GM21381 (cell line): ENCODE results near the gene LSM6.

Source experiments
- ATAC-seq: cut with Tn5 transposase; IDR thresholded peaks from one replicate; pipeline ENCODE4 v1.9.1; 2021; ENCODE audit warnings: mild to moderate bottlenecking, moderate library complexity; ENCODE audit not compliant: unreplicated experiment

LSM6 gene

GRCh38 chr4:146183209-146183608, 7.7 kb downstream of the LSM6 start:
- no peak for ATAC-seq

DNA sequence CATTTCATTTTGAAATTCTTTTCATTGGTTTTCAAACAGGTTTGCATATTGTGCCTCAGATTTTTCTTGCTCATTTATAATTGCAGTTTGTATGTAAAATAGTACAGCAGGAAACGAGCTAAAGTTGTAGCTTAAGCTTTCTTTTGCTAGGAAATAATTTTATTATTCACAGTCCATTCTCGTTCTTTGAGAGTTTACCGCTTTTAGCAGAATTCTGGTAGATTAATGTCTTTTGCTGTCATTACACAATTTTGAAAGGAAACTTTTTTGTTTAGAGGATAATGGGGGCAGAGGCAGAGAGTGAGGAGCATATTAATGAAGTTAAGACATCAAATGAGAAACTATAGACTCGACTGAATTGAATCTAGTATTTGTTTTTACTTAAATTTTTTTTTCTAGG, 10.5 kb downstream of the LSM6 start:
- no peak for ATAC-seq

GRCh38 chr4:146186596-146186995, 11.1 kb downstream of the LSM6 start:
- ATAC-seq, result no peak

DNA sequence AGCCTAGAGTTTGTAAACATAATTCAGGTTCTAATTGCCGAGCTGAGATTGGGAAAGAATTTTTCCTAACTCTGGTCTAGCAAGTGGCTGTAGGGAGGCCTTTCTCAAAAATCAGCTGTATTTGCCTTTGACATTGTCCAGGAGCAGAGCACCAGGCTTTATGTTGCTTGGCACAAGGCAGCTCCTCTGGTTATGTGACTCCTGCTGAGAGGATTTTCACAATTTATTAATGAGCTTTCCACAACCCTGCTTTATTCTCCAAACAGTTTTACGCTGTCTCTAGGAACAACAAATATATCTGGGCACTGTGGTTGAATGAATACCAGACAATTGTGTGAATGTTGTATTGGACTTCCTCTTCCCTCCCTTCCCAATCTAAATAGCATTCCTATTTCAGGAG, 14.9 kb downstream of the LSM6 start:
- no peak for ATAC-seq

DNA sequence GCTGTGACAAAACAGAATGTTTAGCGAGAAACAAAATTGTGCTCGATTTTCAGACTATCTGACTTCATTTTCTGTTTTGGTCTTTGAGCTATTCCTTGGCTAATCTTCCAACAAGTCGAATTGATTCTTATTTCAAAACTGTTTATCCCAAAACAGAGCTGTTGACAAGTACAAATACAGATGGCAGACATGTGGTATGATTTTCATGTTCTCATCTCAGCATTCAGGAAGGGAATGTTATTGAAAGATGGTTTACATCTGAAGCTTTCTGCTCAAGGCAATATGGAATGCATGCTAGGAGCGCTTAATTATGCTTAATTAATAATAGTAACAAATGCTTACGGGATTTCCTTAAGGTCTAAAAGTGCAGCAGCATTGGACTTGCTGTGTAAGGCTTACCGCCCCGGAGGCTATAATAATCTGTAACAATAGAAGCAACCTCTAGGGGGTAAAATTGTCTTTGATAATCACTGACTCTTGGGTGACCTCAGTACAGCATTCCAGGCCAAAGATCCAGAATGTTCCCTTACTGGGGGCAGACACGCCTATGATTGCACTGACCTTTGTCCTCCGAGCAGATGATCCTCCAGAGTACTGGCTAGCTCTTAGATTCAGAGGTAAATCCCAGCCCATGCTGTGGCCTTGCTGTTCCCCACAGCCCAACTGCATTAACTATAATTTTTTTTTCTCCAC, 16.4 kb downstream of the LSM6 start:
- no peak for ATAC-seq

DNA sequence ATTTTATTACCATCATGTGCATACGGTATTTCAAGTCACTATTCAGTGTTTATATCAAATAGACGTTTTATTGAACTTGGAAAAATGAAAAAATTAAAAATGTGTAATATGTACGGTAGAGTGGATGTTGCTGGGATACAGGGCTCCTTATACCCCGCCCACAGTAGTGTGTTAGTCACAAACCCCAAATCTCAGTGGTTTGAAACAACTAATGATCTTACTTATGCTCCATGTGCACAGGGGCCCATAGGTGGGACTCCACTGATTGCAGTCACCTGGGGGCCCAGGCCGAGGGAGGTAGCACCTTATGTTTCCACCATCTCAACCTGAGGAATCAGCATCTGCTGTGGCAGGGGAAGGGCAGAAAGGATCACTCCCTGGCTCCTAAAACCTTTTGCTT, 18.1 kb downstream of the LSM6 start:
- no peak for ATAC-seq

- ATAC-seq, result no peak
These were observed 18.7 kb downstream of the LSM6 start for GRCh38 chr4:146194212-146194611.

DNA sequence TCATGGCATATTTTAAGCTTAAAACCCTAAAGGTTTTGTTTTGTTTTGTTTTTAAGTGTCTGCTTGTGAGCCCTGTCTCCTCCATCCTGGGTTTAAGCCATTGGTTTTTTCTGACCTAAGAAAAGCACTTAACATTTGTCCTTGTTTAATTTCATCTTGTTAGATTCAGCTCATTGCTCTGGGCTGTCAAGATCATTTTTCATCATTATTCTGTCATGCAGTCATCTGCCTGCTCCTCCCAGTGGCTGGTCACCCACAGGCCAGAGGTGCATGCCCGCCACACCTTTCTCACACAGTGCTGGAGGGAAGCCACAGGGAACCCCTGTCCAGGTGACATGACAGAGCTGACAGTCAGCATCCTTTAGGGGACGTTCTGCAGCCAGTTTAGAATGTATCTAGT, 27.1 kb downstream of the LSM6 start:
- no peak for ATAC-seq

GRCh38 chr4:146207410-146207809, 31.9 kb downstream of the LSM6 start:
- ATAC-seq, result no peak

- ATAC-seq, result no peak
These were observed 35.4 kb downstream of the LSM6 start for GRCh38 chr4:146210890-146211289.

GRCh38 chr4:146211440-146211839, 35.9 kb downstream of the LSM6 start:
- ATAC-seq, result no peak

- ATAC-seq, result no peak
These were observed 37.3 kb downstream of the LSM6 start for GRCh38 chr4:146212781-146213180.

DNA sequence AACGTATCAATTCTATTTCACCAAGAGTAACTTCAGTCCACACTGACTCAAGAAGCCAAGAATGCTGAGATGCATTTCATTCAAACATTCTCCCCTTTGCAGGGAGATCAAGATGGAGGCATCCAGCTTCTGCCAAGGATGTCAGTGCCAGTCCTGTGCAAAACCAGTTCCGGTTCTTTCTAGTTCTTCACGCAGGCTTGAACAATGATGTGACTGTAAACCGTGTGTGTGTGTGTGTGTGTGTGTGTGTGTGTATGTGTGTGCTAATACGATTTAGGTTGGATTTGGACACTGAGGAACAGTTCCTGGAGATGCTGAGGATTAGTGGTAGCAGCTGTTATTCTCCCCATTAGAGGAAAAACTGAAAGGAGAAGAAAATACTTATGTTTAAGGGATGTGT, 38.7 kb downstream of the LSM6 start, which contains the start of gene REELD1:
REELD1 (plus strand) TSS at position 301 of the 400 bp plus-strand sequence. CDS start 2,415 bp downstream, outside the sequence.
- no peak for ATAC-seq

- ATAC-seq, result no peak
These were observed 46.8 kb downstream of the LSM6 start for GRCh38 chr4:146222313-146222712.

GRCh38 chr4:146224326-146224966, 48.9 kb downstream of the LSM6 start:
- ATAC-seq, result no peak

GRCh38 chr4:146229406-146229805, 53.9 kb downstream of the LSM6 start:
- no peak for ATAC-seq

GRCh38 chr4:146232131-146232722, 56.7 kb downstream of the LSM6 start:
- no peak for ATAC-seq

GRCh38 chr4:146235654-146236177, 60.2 kb downstream of the LSM6 start:
- no peak for ATAC-seq

- ATAC-seq, result no peak
These were observed 60.7 kb downstream of the LSM6 start for GRCh38 chr4:146236216-146236615.

DNA sequence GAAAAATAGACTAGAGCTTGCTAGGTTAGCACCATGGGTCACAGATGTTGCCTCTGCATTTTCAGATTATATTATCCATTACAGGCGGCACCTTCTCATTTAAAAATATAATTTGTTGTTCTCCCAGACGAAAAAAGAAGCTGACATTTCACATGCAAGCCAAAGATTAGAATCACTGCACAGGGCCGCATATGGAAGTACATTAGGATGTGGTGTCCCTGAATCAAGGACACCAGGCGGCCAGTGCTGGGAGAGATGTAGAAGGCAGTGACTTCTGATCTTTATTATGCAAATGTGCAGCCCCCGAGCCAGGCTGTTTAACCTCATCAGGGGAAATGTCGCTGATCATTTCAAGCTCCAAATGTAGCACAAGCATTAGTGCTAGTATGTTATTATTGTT, 61.6 kb downstream of the LSM6 start:
- no peak for ATAC-seq

- no peak for ATAC-seq
These were observed 62.6 kb downstream of the LSM6 start for GRCh38 chr4:146238107-146238506.
